CD4-positive, alpha-beta T cell (primary cell): Measurements from ENCODE around the gene GNAQ. TPM values are rescaled to one million over a fixed set of nuclear protein-coding genes. Genes with fewer than 3 reads are reported as not detected.

ENCODE experiments used
- ATAC-seq: fragments of 200-7000 bp; cut with Tn5 transposase; one replicate; pipeline ENCODE4 v1.10.0; 2022; ENCODE audit warnings: mild to moderate bottlenecking; ENCODE audit not compliant: poor library complexity
- CTCF ChIA-PET: fragments of 350-600 bp; sonication (Branson Sonifier 250); formaldehyde crosslinking; loops from one replicate; lab custom pipeline; 2021; ENCODE audit warnings: antibody characterized with exemption, inconsistent platforms; lab: Charles Lee
- POLR2A ChIA-PET: fragments of 350-600 bp; sonication (Branson Sonifier 250); formaldehyde crosslinking; loops from one replicate; lab custom pipeline; 2021; ENCODE audit warnings: antibody characterized with exemption, inconsistent platforms; lab: Charles Lee
- DNase-seq, 14 experiments: peaks; one replicate each; pipeline ENCODE4 v3.0.0-alpha.2; 2013 to 2020; ENCODE audit warnings: mixed read lengths in 2 of 14
- H3K27ac ChIP-seq, 2 donors: one replicate each; pipeline versions ENCODE4 v1.5.1 to v1.7.0; 2013; ENCODE audit warnings: low read length in 2 of 2, low read depth in 1 of 2, mild to moderate bottlenecking in 1 of 2
- H3K27me3 ChIP-seq, 2 experiments: 1 replicate in 1 of 2; 2 replicates in 1 of 2; pipeline versions ENCODE4 v1.6.1 to v1.7.0; 2013; ENCODE audit warnings: low read length in 2 of 2, control low read depth in 1 of 2, mild to moderate bottlenecking in 1 of 2, moderate library complexity in 1 of 2; ENCODE audit not compliant: insufficient read depth in 2 of 2, control insufficient read depth in 1 of 2
- H3K36me3 ChIP-seq: one replicate; pipeline ENCODE4 v1.6.1; 2013; ENCODE audit warnings: low read length, control low read depth; ENCODE audit not compliant: insufficient read depth
- H3K4me1 ChIP-seq: one replicate; pipeline ENCODE4 v1.6.1; 2013; ENCODE audit warnings: low read length, control low read depth; ENCODE audit not compliant: insufficient read depth
- H3K4me3 ChIP-seq: one replicate; pipeline ENCODE4 v1.5.1; 2013; ENCODE audit warnings: mild to moderate bottlenecking, low read length, moderate library complexity
- H3K9me3 ChIP-seq, 2 experiments: 1 replicate in 1 of 2; 2 replicates in 1 of 2; pipeline versions ENCODE4 v1.6.1 to v1.7.0; 2013; ENCODE audit warnings: low read length in 2 of 2, mild to moderate bottlenecking in 2 of 2, control low read depth in 1 of 2, moderate library complexity in 1 of 2; ENCODE audit not compliant: control insufficient read depth in 1 of 2, insufficient read depth in 1 of 2
- H3K27ac Mint-ChIP-seq: one replicate; pipeline ENCODE4 v1.8.0; 2020; ENCODE audit warnings: mixed read lengths
- H3K27me3 Mint-ChIP-seq: one replicate; pipeline ENCODE4 v1.8.0; 2021; ENCODE audit warnings: mixed read lengths
- H3K36me3 Mint-ChIP-seq: one replicate; pipeline ENCODE4 v1.8.0; 2021; ENCODE audit warnings: low read depth, mixed read lengths
- H3K4me1 Mint-ChIP-seq: one replicate; pipeline ENCODE4 v1.8.0; 2021; ENCODE audit warnings: low read depth, mixed read lengths
- H3K4me3 Mint-ChIP-seq: one replicate; pipeline ENCODE4 v1.8.0; 2020; ENCODE audit warnings: mild to moderate bottlenecking, mixed read lengths
- H3K9me3 Mint-ChIP-seq: one replicate; pipeline ENCODE4 v1.8.0; 2020; ENCODE audit warnings: mixed read lengths
- intact Hi-C, 2 experiments: fragments of 100-400 bp; cut with DNase I in 1 of 2; cut with micrococcal nuclease in 1 of 2; formaldehyde crosslinking; loops; one replicate each; pipeline versions ENCODE4 v1.15.1 to v1.9.0; 2023 to 2025; cut with DNase I, micrococcal nuclease
- total RNA-seq, 174 experiments: library from RNA in 2 of 174; stranded (reverse) in 2 of 174; gene quantifications; one replicate each; pipeline ENCODE4 v1.2.3 and lab custom pipeline; 2021 to 2026
- TF ChIP-seq, protein P1 (sequence below): fragments of 200-600 bp; IDR thresholded peaks from one replicate; pipeline ENCODE4 v1.8.0; 2022; ENCODE audit warnings: antibody characterized with exemption, mild to moderate bottlenecking

GNAQ gene
- total RNA-seq, 2 experiments from 2014 or later, result 55.5 to 55.9 TPM

DNA sequence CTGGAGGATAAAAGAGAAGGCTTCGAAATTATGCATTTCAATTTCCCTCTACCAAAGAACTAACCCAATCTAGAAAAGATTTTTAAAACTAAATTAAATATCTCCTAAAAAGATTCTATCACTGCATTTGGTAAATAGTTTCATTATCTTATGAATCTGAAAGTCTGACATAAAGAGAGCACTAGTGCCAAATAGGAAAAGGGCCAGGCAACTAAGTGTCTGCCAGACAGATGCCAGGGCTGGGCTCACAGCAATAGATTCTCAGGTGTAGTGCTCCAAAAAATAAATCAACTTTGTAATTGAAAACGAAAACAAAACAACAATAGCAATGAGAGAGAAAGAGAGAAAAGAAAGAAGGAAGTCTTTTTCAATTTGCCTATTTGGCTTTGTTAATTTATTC is 225.8 kb downstream of the GNAQ start:
- no peaks in the 10 kb centered on the region for H3K27me3 Mint-ChIP-seq
- no peak for ATAC-seq
- intact Hi-C loops, result no loop called here
- peaks cover 81% of the 10 kb centered on the region for H3K36me3 Mint-ChIP-seq
- H3K4me1 Mint-ChIP-seq, result peaks cover 49% of the 10 kb centered on the region
- no peak for DNase-seq
- H3K9me3 ChIP-seq, result no peaks in the 10 kb centered on the region
- H3K27me3 ChIP-seq, result no peaks in the 10 kb centered on the region
- no peak overlapping the region for H3K4me3 ChIP-seq
- H3K4me1 ChIP-seq, result peaks cover 9% of the 10 kb centered on the region
- no peak overlapping the region for H3K4me3 Mint-ChIP-seq
- no peak overlapping the region for H3K27ac Mint-ChIP-seq
- H3K36me3 ChIP-seq, result peaks cover 16% of the 10 kb centered on the region
- POLR2A ChIA-PET, result no interaction called here
- no peaks in the 10 kb centered on the region for H3K9me3 Mint-ChIP-seq
- H3K27ac ChIP-seq, result no peak overlapping the region
- CTCF ChIA-PET, result no interaction called here
- TF ChIP-seq, protein P1, sequence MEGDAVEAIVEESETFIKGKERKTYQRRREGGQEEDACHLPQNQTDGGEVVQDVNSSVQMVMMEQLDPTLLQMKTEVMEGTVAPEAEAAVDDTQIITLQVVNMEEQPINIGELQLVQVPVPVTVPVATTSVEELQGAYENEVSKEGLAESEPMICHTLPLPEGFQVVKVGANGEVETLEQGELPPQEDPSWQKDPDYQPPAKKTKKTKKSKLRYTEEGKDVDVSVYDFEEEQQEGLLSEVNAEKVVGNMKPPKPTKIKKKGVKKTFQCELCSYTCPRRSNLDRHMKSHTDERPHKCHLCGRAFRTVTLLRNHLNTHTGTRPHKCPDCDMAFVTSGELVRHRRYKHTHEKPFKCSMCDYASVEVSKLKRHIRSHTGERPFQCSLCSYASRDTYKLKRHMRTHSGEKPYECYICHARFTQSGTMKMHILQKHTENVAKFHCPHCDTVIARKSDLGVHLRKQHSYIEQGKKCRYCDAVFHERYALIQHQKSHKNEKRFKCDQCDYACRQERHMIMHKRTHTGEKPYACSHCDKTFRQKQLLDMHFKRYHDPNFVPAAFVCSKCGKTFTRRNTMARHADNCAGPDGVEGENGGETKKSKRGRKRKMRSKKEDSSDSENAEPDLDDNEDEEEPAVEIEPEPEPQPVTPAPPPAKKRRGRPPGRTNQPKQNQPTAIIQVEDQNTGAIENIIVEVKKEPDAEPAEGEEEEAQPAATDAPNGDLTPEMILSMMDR, result no peak

DNA sequence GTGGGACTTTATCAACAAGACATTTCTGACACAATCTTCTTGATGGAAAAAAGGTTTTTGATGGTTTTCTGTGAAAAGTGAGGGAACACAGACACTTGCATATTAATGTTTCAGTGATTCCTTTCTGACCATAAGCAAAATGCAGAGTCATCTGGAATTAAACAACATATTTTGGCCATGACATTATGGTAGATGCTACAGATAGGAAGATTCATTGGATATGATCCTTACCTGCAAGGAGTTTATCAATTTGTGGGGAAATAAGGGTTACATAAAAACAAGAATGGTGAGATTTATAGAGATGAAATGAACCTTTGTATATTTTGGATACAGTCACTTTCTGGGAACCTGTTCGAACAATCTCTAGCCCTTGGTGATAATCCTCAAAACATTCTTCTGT is 228.2 kb downstream of the GNAQ start:
- Histone ChIP-seq H3K4me3 (no peak overlapping the region), H3K27ac (no peak overlapping the region), H3K27me3 (no peaks in the 10 kb centered on the region), H3K4me1 (peaks cover 7% of the 10 kb centered on the region), H3K9me3 (no peaks in the 10 kb centered on the region), H3K36me3 (peaks cover 10% of the 10 kb centered on the region)
- ChIA-PET POLR2A (no interaction called here), CTCF (no interaction called here)
- ATAC-seq (no peak), DNase-seq (no peak)
- Mint-ChIP-seq H3K4me3 (no peak overlapping the region), H3K9me3 (no peaks in the 10 kb centered on the region), H3K4me1 (peaks cover 25% of the 10 kb centered on the region), H3K36me3 (peaks cover 75% of the 10 kb centered on the region), H3K27ac (no peak overlapping the region), H3K27me3 (no peaks in the 10 kb centered on the region)
- intact Hi-C loops, result no loop called here
- TF ChIP-seq, protein P1, result no peak

DNA sequence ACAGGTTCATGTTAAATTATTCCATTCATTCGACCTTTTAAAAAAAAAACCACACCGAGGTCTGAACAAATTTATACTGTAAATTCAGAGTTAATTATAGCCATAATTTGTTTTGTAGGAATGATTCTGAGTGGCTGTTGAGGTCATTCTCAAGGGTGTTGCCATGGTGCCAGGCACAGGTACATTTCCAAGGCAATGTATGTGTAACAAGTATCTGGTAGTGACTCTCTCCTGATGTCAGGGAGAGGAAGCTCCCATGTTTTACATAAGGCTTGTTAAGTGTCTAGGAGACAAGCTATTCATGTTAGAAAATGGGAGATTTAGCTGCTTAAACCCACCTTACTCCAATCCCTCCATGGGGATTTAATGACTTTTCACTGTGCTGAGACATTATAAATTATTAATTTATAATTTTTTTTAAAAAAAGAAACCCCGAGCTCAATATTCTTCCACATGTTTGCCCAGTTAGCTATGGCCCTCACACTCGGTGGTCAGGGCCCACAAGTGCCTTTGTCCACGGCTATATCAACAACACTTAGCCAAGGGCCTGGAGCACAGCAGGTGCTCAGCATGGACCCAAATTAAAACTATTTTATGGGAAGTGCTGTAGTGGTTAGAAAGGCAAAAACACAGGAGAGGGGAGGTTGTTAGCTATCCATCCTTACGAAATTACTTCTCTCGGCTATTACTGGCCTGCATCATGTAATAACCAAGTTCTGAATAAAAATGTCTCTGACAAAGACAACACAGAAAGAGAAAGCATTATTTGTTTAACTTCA is 228.9 kb downstream of the GNAQ start:
- TF ChIP-seq, protein P1, result no peak
- Mint-ChIP-seq H3K4me1 (peaks cover 22% of the 10 kb centered on the region), H3K4me3 (no peak overlapping the region), H3K36me3 (peaks cover 76% of the 10 kb centered on the region), H3K27ac (no peak overlapping the region), H3K9me3 (no peaks in the 10 kb centered on the region), H3K27me3 (no peaks in the 10 kb centered on the region)
- intact Hi-C loops, result no loop called here
- ChIA-PET POLR2A (interaction anchor here (0.8 kb wide), 1 partner anchor 46 kb away, joined by 3 read pairs; no protein-coding TSS in a partner anchor), CTCF (interaction anchor here (0.6 kb wide), 1 partner anchor 218 kb away, joined by 3 read pairs; no protein-coding TSS in a partner anchor)
- DNase-seq (no peak), ATAC-seq (no peak)
- peaks cover 10% of the 10 kb centered on the region for H3K36me3 ChIP-seq
- H3K4me1 ChIP-seq, result peaks cover 3% of the 10 kb centered on the region
- no peak overlapping the region for H3K27ac ChIP-seq
- H3K9me3 ChIP-seq, result no peaks in the 10 kb centered on the region
- no peak overlapping the region for H3K4me3 ChIP-seq
- no peaks in the 10 kb centered on the region for H3K27me3 ChIP-seq
